Measurements from ENCODE around the gene PTX3.

PTX3 gene

DNA sequence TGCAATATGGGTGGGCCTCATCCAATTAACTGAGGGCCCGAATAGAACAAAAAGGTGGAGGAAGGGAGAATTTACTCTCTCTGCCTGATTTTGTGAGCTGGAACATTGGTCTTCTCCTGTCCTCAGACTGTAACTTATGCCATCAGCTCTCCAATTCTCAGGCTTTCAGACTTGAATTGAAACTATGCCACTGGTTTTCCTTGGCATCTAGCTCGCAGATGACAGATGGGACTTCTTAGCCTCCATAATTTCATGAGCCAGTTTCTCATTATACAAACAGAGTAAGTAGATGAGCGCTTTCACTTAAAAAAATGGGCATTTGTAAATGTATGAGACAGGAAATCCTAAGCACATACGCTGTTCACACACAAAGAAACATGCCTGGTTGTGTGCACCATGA, 8.7 kb upstream of the PTX3 start:
- DNase-seq, result no peak

DNA sequence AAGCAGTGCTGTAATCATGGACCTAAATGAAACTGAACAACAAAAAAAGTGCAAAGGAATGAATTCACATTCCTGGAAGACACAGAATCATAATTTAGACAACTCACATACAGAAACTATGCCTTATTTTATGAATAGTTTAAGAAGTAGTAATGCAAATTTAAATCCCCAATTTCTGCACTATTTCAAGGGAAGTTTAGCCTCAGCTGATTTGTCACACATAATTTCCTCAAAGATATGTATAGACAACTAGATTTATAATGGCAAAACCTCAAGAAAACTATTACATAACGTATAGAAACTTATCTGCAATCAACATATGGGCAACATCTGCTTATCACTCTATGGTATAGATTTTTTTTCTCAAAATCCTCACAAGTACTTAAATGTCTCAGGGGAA, 7.8 kb upstream of the PTX3 start:
- DNase-seq, result peak; percentile 39

- peak; percentile 56 for DNase-seq
These were observed 6.9 kb upstream of the PTX3 start for GRCh38 chr3:157429708-157430107.

- DNase-seq, result peak; percentile 32
These were observed 1.6 kb downstream of the PTX3 start for GRCh38 chr3:157438194-157438730.

GRCh38 chr3:157441102-157441624, 4.5 kb downstream of the PTX3 start:
- DNase-seq, result no peak

GRCh38 chr3:157442729-157443128, 6.1 kb downstream of the PTX3 start:
- DNase-seq, result no peak

- no peak for DNase-seq
These were observed 7.5 kb downstream of the PTX3 start for GRCh38 chr3:157443905-157444796.

DNA sequence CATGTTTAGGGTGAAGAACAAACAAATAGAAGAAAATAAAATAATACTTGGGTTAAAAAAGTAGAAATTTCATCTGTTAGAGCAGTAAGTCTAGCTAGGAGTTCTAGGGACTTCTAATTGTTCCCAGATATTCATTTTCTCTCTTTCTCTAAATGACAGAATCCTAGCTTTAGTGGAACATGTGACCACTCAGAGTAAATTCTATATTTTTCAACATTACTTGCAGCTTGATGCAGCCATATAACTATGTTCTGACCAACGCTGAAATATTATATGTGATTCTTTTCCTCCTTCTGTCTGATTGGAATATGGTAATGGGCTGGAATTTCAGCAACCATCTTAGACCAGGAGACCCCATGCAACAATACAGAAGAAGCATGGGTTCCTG, 8.1 kb downstream of the PTX3 start:
- no peak for DNase-seq

- no peak for DNase-seq
These were observed 9.2 kb downstream of the PTX3 start for GRCh38 chr3:157445857-157446256.

- peak; percentile 67 for DNase-seq
These were observed 10.5 kb downstream of the PTX3 start for GRCh38 chr3:157447026-157447694.

DNA sequence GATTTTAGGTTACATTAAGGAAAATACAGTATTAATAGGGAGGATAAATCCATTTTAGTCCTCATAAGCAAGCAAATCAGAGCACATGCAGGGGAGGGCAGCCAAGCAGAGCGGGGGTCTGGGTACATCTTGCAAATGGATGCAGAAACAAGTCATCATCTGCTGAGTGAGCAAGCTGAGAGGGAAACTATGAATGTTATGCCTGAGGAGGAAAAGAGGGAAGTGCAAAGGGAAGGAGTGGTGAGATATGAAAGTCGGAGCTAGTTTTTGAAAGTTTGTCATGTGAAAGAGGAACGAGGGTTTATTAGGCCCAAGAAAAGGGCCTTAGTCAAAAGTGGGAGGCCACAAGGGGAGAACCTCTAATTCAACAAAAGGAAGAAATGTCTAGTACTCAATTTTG, 15.4 kb downstream of the PTX3 start:
- no peak for DNase-seq

- no peak for DNase-seq
These were observed 17.2 kb downstream of the PTX3 start for GRCh38 chr3:157453824-157454223.

DNA sequence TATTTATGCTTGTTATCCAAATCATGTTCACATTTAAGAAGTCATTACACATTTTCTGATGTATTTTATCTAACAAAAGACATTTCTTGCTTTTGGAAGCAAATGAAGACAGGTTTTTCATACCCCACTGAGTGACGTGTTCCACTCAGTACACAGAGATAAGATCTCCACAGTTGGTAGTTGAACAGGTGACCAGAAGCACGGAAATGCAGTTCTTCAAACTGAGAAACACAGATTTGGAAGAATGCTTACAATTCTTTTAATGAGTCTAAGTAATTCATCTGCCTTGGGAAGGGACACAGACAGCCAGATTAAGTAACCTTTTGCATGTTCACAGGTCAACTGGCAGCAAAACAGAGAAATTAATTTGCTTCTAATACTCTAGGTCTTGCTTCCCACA, 23.1 kb downstream of the PTX3 start:
- no peak for DNase-seq

DNA sequence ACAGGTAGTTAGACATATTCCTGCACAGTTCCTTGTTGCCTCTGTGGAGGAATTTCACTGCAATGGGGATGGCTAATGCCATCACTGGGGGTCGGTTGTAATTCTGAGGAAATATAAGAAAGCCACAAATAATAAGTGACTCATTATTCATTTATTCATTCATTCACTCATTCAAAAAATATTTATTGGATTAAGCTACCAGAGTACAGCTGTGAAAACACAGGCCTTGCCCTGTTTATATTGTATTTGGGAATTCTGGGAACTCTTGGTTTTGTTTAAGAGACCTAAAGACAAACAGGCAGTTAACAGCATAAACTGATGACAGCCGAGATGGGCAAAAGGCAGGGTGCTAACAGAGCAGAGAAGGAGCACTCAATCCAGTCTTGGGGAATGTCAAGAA, 23.6 kb downstream of the PTX3 start:
- DNase-seq, result peak; percentile 95

GRCh38 chr3:157463816-157464215, 27.2 kb downstream of the PTX3 start:
- DNase-seq, result peak; percentile 58

- peak; percentile 52 for DNase-seq
These were observed 27.7 kb downstream of the PTX3 start for GRCh38 chr3:157464321-157464720.

GRCh38 chr3:157465741-157466140, 29.1 kb downstream of the PTX3 start:
- DNase-seq, result no peak

GRCh38 chr3:157467200-157467599, 30.6 kb downstream of the PTX3 start:
- peak; percentile 42 for DNase-seq

DNA sequence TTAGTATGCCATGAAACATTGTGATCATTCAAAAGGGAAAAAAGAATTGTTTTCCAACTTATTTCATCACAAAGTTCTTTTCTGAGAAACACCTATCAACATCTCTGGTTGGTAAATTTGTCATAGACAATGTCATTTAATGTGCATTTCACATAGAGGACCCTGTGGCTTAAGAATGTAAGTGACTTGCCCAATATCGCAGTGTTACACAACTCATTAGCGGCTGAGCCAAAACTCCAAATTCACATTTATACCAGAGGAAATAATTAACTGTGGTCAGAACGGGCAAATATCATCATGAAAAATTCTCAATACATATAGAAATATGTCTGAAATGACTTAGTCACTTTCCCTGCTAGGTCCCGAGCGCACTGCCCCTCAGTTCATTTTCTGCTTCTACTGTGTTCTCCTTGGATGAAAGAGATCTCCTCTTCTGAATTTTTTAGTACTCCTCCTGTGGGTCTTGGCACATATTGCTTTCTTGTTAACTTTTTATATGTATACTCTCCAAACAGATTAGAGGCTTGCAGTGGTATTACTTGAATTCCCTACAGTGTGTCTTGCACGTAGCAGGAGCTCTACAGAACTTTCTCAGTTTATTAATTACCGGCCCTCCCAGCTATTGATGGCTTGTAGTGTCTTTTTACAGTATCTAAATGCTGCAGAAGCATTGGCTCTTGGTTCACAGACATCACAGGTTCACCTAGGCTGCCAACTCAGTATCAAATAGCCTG, 33.1 kb downstream of the PTX3 start:
- DNase-seq, result no peak

- no peak for DNase-seq
These were observed 34.4 kb downstream of the PTX3 start for GRCh38 chr3:157471064-157471463.

DNA sequence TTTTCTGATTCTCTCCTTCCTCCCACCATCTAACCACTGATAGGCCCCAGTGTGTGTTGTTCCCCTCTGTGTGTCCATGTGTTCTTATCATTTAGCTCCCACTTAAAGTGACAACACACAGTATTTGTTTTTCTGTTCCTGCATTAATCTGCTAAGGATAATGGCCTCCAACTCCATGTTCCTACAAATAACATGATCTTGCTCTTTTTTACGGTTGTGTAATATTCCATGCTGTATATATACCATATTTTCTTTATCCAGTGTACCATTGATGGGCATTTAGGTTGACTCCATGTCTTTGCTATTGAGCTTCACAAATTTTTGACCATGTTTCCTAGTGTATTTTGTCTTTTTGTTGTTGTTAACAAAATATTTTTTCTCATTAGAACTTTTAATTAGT, 36.0 kb downstream of the PTX3 start:
- no peak for DNase-seq

DNA sequence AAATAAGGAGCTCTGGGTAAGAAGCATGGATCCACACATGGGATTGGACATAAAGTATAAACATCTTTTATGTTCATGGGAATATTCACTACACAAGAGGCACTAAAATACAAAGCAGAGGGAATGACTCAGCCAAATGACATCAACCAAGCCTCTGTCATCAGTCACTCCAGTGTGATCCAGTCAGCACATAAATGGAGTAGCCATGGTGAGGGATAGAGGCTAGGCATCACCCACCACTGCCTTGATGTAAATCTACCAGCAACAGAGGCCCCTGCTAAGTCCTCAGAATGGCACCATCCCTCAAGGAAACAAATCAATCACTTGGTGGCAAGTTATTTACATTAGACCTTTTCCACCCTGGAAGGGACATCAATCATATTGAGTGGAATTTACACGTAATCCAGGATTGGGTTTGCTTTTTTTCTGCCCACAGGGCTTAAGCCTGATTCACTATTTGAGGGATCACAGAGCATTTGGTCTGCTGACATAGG, 39.3 kb downstream of the PTX3 start:
- peak; percentile 62 for DNase-seq

GRCh38 chr3:157477441-157477840, 40.8 kb downstream of the PTX3 start:
- DNase-seq, result no peak
